ENCODE measurements around the gene DYNLRB1. TPM values are rescaled to one million over a fixed set of nuclear protein-coding genes. Genes with fewer than 3 reads are reported as not detected.

DYNLRB1 gene
- total and polyA plus RNA-seq, 2 of the 13 experiments (the other 11 are each of a cell fraction or from before 2014, with no cell fraction given) = 140 to 244 TPM

DNA sequence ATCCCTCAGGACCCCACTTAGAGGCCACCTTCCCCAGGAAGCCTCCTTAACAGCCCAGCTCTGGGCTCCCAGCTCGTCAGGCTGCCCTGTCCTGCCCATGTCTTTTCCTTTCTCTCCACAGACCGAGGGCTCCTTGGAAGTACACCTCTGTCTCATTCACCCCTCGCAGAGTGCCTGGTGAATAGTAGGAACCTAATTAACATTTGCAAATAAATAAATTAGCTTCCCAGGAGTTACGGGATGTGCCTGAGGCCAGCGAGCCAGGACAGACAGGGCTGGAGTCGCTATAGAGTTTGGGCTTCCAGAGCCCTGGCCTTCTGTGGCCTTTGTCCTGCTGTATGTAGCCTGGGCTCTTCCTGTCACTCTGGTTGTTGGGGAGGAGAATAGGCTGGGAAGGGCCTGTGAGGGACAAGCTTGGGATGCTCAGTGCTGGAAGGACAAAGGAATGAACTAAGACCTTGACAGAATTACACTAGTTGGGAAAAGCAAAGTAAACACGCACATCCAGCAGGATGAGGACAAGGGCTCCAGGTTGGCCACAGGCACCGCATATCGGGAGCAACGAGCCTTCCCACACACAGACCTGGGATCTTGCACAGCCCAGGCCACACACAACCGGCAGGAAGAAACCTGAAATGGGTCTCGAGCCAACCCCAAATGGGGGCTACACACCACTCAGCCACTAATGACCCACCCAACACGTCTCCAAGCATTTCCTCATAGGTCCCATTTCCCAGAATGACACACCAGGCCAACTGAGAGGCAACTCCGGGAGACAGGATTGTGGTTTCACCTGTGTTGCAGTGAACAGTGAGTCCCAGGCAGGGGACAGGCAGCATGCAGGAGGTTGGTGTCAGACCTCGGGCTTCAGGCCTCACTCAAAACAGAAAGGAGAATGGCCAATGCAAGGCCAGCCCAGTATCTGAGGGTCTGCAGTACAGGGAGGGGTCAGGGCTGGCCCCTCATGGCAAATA, 52.0 kb downstream of the DYNLRB1 start:
- in situ Hi-C loops (cut with HindIII; ENCODE audit: extremely low pct_ligation_motif_present, low pct_unique_long_range_greater_than_20kb) = no loop called here
- TF ChIP-seq, protein P1, sequence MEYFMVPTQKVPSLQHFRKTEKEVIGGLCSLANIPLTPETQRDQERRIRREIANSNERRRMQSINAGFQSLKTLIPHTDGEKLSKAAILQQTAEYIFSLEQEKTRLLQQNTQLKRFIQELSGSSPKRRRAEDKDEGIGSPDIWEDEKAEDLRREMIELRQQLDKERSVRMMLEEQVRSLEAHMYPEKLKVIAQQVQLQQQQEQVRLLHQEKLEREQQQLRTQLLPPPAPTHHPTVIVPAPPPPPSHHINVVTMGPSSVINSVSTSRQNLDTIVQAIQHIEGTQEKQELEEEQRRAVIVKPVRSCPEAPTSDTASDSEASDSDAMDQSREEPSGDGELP (IDR thresholded peaks at IDR 0.05; ENCODE audit: borderline replicate concordance, low read depth) = no peak
- no peak for TF ChIP-seq ETV5 (CRISPR knock-in tag; IDR thresholded peaks at IDR 0.05; ENCODE audit: borderline replicate concordance)
- peak; percentile 47; the same call in 1 of the 2 replicates for TF ChIP-seq ZNF598 (CRISPR knock-in tag; IDR thresholded peaks at IDR 0.05; ENCODE audit: borderline replicate concordance)
- TF ChIP-seq, protein P2, sequence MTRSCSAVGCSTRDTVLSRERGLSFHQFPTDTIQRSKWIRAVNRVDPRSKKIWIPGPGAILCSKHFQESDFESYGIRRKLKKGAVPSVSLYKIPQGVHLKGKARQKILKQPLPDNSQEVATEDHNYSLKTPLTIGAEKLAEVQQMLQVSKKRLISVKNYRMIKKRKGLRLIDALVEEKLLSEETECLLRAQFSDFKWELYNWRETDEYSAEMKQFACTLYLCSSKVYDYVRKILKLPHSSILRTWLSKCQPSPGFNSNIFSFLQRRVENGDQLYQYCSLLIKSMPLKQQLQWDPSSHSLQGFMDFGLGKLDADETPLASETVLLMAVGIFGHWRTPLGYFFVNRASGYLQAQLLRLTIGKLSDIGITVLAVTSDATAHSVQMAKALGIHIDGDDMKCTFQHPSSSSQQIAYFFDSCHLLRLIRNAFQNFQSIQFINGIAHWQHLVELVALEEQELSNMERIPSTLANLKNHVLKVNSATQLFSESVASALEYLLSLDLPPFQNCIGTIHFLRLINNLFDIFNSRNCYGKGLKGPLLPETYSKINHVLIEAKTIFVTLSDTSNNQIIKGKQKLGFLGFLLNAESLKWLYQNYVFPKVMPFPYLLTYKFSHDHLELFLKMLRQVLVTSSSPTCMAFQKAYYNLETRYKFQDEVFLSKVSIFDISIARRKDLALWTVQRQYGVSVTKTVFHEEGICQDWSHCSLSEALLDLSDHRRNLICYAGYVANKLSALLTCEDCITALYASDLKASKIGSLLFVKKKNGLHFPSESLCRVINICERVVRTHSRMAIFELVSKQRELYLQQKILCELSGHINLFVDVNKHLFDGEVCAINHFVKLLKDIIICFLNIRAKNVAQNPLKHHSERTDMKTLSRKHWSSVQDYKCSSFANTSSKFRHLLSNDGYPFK (CRISPR knock-in tag; IDR thresholded peaks at IDR 0.05; ENCODE audit: borderline replicate concordance) = 0 out of 2 replicates have a peak, but pooled peaks have one; percentile 7
- TF ChIP-seq EED (CRISPR knock-in tag; IDR thresholded peaks at IDR 0.05) = 0 out of 2 replicates have a peak, but pooled peaks have one; percentile 26
- 0 out of 3 replicates have a peak, but pooled peaks have one; percentile 9 for TF ChIP-seq MXI1 (IDR thresholded peaks at IDR 0.05; ENCODE audit: borderline replicate concordance, low read depth, low read length)
- no peak for TF ChIP-seq HOXA9 (CRISPR knock-in tag; IDR thresholded peaks at IDR 0.05; ENCODE audit: borderline replicate concordance)
- TF ChIP-seq SRY (CRISPR knock-in tag; IDR thresholded peaks at IDR 0.05) = peak; percentile 45; the same call in 1 of the 2 replicates
- no peak for TF ChIP-seq HMG20A (CRISPR knock-in tag; IDR thresholded peaks at IDR 0.05; ENCODE audit: borderline replicate concordance)
- TF ChIP-seq FOXA1 (IDR thresholded peaks at IDR 0.05) = no peak
- peak; percentile 57; the same call in 1 of the 2 replicates for TF ChIP-seq FOXA1 (CRISPR knock-in tag; IDR thresholded peaks at IDR 0.05)
- TF ChIP-seq, protein P3, sequence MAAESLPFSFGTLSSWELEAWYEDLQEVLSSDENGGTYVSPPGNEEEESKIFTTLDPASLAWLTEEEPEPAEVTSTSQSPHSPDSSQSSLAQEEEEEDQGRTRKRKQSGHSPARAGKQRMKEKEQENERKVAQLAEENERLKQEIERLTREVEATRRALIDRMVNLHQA (CRISPR knock-in tag; IDR thresholded peaks at IDR 0.05) = no peak
- TF ChIP-seq, protein P4, sequence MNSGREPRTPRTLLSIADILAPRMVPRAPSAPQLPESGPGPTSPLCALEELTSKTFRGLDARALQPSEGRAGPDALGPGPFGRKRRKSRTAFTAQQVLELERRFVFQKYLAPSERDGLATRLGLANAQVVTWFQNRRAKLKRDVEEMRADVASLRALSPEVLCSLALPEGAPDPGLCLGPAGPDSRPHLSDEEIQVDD (CRISPR knock-in tag; IDR thresholded peaks at IDR 0.05; ENCODE audit: borderline replicate concordance) = peak; percentile 33; the same call in 1 of the 2 replicates
- TF ChIP-seq ZBTB38 (CRISPR knock-in tag; IDR thresholded peaks at IDR 0.05) = peak; percentile 79

More for the DNA sequence above, 52.0 kb downstream of the DYNLRB1 start:
- BruUV-seq (replicated peaks) = no TSS peak
- H3K4me1 ChIP-seq (ENCODE audit: insufficient read depth, low read length) = peaks cover 7% of the 10 kb centered on the region; the same call in 1 of the 2 replicates
- ChIA-PET POLR2A (no interaction called here), CTCF (ENCODE audit: low intra/inter-chr PET ratio, low total read pairs) (no interaction called here)
- no peak overlapping the region; the same call in 1 of the 2 replicates for H3K9ac ChIP-seq (ENCODE audit: insufficient read depth, low read depth, low read length)
- WGBS (ENCODE audit: low lambda C conversion rate) = 96% methylated on average over 15 of the region's 15 CpGs
- peak; percentile 39 for FAIRE-seq
- H3K4me2 ChIP-seq (ENCODE audit: low read depth, low read length) = no peak overlapping the region
- no peak overlapping the region for H3K27ac ChIP-seq (ENCODE audit: extremely low read length, insufficient read depth, low read length)
- intact Hi-C loops (cut with micrococcal nuclease; ENCODE audit: unreplicated experiment) = no loop called here
- H3K79me2 ChIP-seq (ENCODE audit: insufficient read depth, low read length) = no peaks in the 10 kb centered on the region
- DNase-seq (ENCODE audit: low spot score) = peak; percentile 34
- peaks cover 24 to 49% of the 10 kb centered on the region in 2 experiments for H3K36me3 ChIP-seq (replicated peaks in 1 of 2; ENCODE audit: control insufficient read depth in 1 of 2, insufficient read depth in 2 of 2, low read length in 2 of 2)
- H2AFZ ChIP-seq (ENCODE audit: low read length) = no peak overlapping the region
- H3K9me3 ChIP-seq (ENCODE audit: low read length) = no peaks in the 10 kb centered on the region
- H3K4me3 ChIP-seq (replicated peaks in 1 of 3; ENCODE audit: insufficient read depth in 1 of 3, low read depth in 2 of 3, low read length in 3 of 3) = no peak overlapping the region
- no peaks in the 10 kb centered on the region for H3K27me3 ChIP-seq (ENCODE audit: control insufficient read depth in 1 of 2, insufficient read depth in 2 of 2, low read length in 2 of 2)
- ATAC-seq = peak; percentile 63
- no peaks in the 10 kb centered on the region for H4K20me1 ChIP-seq (ENCODE audit: insufficient read depth, low read length)

Measured in HepG2 (cell line).